Heart right ventricle (tissue), 16 donors: ENCODE data around the gene FAM228A. TPM values are rescaled to one million over a fixed set of nuclear protein-coding genes. Genes with fewer than 3 reads are reported as not detected.

Experiments
- ATAC-seq, 8 donors: fragments of 200-7000 bp; cut with Tn5 transposase; one replicate each; pipeline ENCODE4 v1.9.1; 2020; ENCODE audit warnings: mild to moderate bottlenecking in 8 of 8, moderate library complexity in 8 of 8, moderate number of reproducible peaks in 1 of 8
- DNase-seq, 2 donors: peaks; one replicate each; pipeline ENCODE4 v3.0.0-alpha.2; 2020
- H3K27ac ChIP-seq, 10 donors: fragments of 200-600 bp; sonication (generic) in 2 of 10; one replicate each; pipeline versions ENCODE4 v1.5.0 to v1.8.0; 2020 to 2022; ENCODE audit warnings: mild to moderate bottlenecking in 3 of 10
- H3K27me3 ChIP-seq, 7 donors: fragments of 200-600 bp; one replicate each; pipeline ENCODE4 v1.8.0; 2021 to 2022; ENCODE audit warnings: mild to moderate bottlenecking in 2 of 7
- H3K36me3 ChIP-seq, 9 donors: fragments of 200-600 bp; sonication (generic) in 1 of 9; one replicate each; pipeline versions ENCODE4 v1.5.0 to v1.8.0; 2020 to 2022; ENCODE audit warnings: mild to moderate bottlenecking in 2 of 9
- H3K4me1 ChIP-seq, 9 donors: fragments of 200-600 bp; sonication (generic) in 1 of 9; one replicate each; pipeline versions ENCODE4 v1.5.0 to v1.8.0; 2020 to 2022; ENCODE audit warnings: mild to moderate bottlenecking in 4 of 9
- H3K4me3 ChIP-seq, 10 donors: fragments of 200-600 bp; sonication (generic) in 2 of 10; one replicate each; pipeline versions ENCODE4 v1.5.0 to v1.8.0; 2020 to 2022; ENCODE audit warnings: mild to moderate bottlenecking in 7 of 10, moderate library complexity in 2 of 10
- H3K9me3 ChIP-seq, 11 donors: fragments of 200-600 bp in 10 of 11; sonication (generic) in 2 of 11; one replicate each; pipeline versions ENCODE4 v1.5.0 to v1.8.0; 2013 to 2022; ENCODE audit warnings: mild to moderate bottlenecking in 2 of 11, control low read depth in 1 of 11, moderate library complexity in 1 of 11
- WGBS, 2 donors: extraction: QIAGEN DNeasy Blood & Tissue Kit; methylation state at CpG; one replicate each; pipeline ENCODE4 v1.1.7; 2013; ENCODE audit warnings: inconsistent platforms in 1 of 2; 5-methylcytosine and 5-hydroxymethylcytosine counted together
- intact Hi-C, 10 donors: fragments of 100-400 bp; cut with DNase I; formaldehyde crosslinking; loops; one replicate each; pipeline versions ENCODE4 v1.11.1 to v1.14.2; 2022
- polyA plus RNA-seq, 2 donors: library from polyadenylated mRNA; stranded (reverse); fragments of 200-250 nt; gene quantifications; one replicate each; pipeline ENCODE4 v1.2.3, GENCODE V29; 2013
- total RNA-seq, 10 donors: library from RNA; stranded (reverse); fragmentation: NEBNext Ultra II Directional in 3 of 10; extraction: Animal tissue kit (Norgen Biotek cat#: 25700) in 3 of 10; gene quantifications; one replicate each; pipeline versions ENCODE4 v1.2.1 to v1.2.4, GENCODE V29; 2021 to 2023
- TF ChIP-seq, protein P1 (sequence below), 9 donors: fragments of 200-600 bp; sonication (generic) in 2 of 9; IDR thresholded peaks; one replicate each; pipeline versions ENCODE4 v1.5.0 to v1.8.0; 2021 to 2022; ENCODE audit warnings: antibody characterized with exemption in 9 of 9, mild to moderate bottlenecking in 5 of 9, moderate library complexity in 1 of 9
- donor health status: Arrhythmogenic right ventricular cardiomyopathy.
- donor health status: ischemic (EF 13 %, LVEDD 7.1; RV severe dilation, severe dysfunction).
- donor health status: healthy with polysubstance abuse.
- donor health status: DM: no; HTN: yes; CAD: no.
- donor health status: DM: no; HTN: no; CAD: no.
- donor health status: ischemic (EF 25% LVEDD 6.9; RV normal size, moderate dysfunction).
- donor health status: ischemic (EF 25% LVEDD 5.7; RV mildly dilated, moderate dysfunction).
- donor health status: healthy.
- donor health status: DM: yes; HTN: yes; CAD: no.
- donor health status: Ischemic cardiomyopathy.
- donor health status: ischemic (EF 35%, LVEDD 5.7; RV mildly dilated, moderate dysfunction).
- donor health status: nonischemic (EF 11% LVEDD 7.7; RV severe dilation, severe dysfunction).
- donor health status: DM: yes; HTN: yes; CAD: no.
- donor health status: PGD.
- donor health status: ischemic (EF 29% LVEDD 5.4; RV normal size, mild dysfunction).
- donor health status: nonischemic (EF 23%, LVEDD 6.1; RV moderate dilation, normal function).

The FAM228A gene
- total and polyA plus RNA-seq, 12 donors, result 0.25 to 4.1 (median 0.41) TPM; not detected in 1

DNA sequence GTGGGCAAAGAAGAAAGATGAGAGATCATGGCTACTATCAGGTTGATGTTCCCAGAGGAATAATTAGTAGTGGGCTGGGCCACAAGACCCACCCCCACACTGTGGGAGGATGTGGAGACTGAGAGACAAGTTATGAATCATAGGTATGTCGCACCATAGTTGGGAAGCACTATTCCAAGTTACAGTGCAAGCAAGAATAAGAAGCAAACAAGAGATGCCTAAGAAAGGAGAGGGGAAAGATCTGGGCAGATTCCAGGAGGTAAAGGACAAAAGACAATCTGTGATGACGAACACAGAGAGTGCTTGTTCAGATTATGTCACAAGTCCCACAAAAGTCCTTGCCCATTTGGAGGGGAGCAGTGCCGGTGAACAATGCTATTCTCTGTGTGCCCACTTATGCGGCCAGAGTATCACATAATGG lies 56.6 kb downstream of the FAM228A start:
- no peak overlapping the region for H3K4me3 ChIP-seq
- WGBS, 2 donors, result 87 to 89% methylated on average over 4 of the region's 4 CpGs
- no peaks in the 10 kb centered on the region for H3K4me1 ChIP-seq
- TF ChIP-seq, protein P1, sequence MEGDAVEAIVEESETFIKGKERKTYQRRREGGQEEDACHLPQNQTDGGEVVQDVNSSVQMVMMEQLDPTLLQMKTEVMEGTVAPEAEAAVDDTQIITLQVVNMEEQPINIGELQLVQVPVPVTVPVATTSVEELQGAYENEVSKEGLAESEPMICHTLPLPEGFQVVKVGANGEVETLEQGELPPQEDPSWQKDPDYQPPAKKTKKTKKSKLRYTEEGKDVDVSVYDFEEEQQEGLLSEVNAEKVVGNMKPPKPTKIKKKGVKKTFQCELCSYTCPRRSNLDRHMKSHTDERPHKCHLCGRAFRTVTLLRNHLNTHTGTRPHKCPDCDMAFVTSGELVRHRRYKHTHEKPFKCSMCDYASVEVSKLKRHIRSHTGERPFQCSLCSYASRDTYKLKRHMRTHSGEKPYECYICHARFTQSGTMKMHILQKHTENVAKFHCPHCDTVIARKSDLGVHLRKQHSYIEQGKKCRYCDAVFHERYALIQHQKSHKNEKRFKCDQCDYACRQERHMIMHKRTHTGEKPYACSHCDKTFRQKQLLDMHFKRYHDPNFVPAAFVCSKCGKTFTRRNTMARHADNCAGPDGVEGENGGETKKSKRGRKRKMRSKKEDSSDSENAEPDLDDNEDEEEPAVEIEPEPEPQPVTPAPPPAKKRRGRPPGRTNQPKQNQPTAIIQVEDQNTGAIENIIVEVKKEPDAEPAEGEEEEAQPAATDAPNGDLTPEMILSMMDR (IDR thresholded peaks at IDR 0.05), result no peak
- peaks cover 0 to 47% (median 0%) of the 10 kb centered on the region in 9 donors for H3K36me3 ChIP-seq
- ATAC-seq (no peak), DNase-seq (no peak)
- no peaks in the 10 kb centered on the region for H3K27me3 ChIP-seq
- no peaks in the 10 kb centered on the region for H3K9me3 ChIP-seq
- intact Hi-C loops, result loop anchor here in 5 of 10 donors (5.0 to 10.0 kb wide), 3 partner anchors 151 to 156 kb away; no protein-coding TSS in a partner anchor
- no peak overlapping the region for H3K27ac ChIP-seq

DNA sequence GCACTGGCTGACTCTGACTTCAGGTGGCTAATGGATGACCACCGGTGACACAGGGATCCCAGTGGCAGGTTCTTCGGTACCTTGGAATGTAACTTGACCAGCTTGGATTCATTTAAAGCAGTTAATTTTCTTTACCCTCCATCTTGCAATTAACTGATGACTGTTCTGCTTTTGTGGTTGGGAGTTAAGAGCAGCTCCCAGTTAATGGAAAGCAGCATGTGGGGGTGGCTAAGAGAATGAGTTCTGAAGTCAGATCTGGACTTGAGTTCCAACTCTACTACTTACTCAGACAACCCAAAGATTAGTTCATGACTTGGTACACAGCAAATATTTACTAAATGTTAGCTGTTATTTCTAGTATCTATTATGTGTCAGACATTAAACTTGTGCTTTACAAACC lies 58.5 kb downstream of the FAM228A start:
- TF ChIP-seq, protein P1 (IDR thresholded peaks at IDR 0.05), result no peak
- Histone ChIP-seq H3K27ac (no peak overlapping the region), H3K4me1 (no peaks in the 10 kb centered on the region), H3K36me3 (peaks cover 0 to 54% (median 0%) of the 10 kb centered on the region in 9 donors), H3K27me3 (no peaks in the 10 kb centered on the region), H3K9me3 (no peaks in the 10 kb centered on the region), H3K4me3 (no peak overlapping the region)
- no peak for DNase-seq
- intact Hi-C loops, result loop anchor here in 5 of 10 donors (5.0 to 10.0 kb wide), 3 partner anchors 149 to 154 kb away; no protein-coding TSS in a partner anchor
- no peak for ATAC-seq
- WGBS, 2 donors, result 98 to 100% methylated on average over 2 of the region's 2 CpGs

DNA sequence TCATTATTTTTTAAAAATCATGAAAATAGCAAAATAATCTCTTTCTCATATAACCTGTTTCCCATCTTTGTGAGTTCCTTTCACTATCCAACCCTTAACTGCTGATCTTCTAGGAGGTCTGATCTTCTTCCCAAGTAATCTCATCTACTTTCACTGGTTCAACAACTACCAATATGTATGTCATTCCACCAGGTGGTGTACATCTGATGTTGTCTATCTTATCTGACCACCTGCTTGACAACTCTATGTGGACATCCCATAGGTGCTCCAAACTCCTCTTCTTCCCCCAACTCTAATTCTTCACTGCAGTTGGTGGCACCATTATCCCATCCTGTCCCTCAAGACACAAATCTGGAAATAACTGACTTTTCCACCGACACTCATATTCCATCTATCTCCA lies 62.5 kb downstream of the FAM228A start:
- Histone ChIP-seq H3K27me3 (no peaks in the 10 kb centered on the region), H3K4me3 (no peak overlapping the region), H3K36me3 (peaks cover 0 to 68% (median 6%) of the 10 kb centered on the region in 9 donors), H3K4me1 (no peaks in the 10 kb centered on the region), H3K9me3 (no peaks in the 10 kb centered on the region), H3K27ac (no peak overlapping the region)
- no peak for DNase-seq
- TF ChIP-seq, protein P1 (IDR thresholded peaks at IDR 0.05), result no peak
- ATAC-seq, result no peak
- WGBS, 2 donors, result 95 to 100% methylated on average over 1 of the region's 1 CpG
- intact Hi-C loops, result loop anchor here in 2 of 10 donors (10.0 kb wide), 1 partner anchor 147 kb away; no protein-coding TSS in a partner anchor

DNA sequence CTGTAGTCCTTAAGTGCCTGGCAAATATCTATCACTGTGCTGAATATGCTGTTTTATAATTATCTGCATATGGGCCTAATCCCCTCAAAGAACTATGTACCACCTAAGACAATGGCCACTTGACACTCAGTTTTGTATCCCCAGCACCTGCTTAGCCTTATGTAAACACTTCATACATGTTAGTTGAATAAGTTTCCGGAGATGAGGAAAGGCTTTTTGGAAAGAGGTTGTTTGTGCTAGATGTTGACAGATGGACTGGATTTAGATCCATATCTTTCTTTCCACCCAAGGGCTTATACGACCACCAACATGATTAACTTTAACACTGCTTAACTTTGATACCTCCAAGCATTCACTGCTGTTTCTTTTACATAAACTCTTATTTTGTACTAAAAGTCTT lies 63.3 kb downstream of the FAM228A start:
- H3K9me3 ChIP-seq, result no peaks in the 10 kb centered on the region
- H3K27me3 ChIP-seq, result no peaks in the 10 kb centered on the region
- no peak overlapping the region for H3K27ac ChIP-seq
- H3K4me3 ChIP-seq, result no peak overlapping the region
- peaks cover 0 to 70% (median 7%) of the 10 kb centered on the region in 9 donors for H3K36me3 ChIP-seq
- intact Hi-C loops, result loop anchor here in 2 of 10 donors (10.0 kb wide), 1 partner anchor 147 kb away; no protein-coding TSS in a partner anchor
- ATAC-seq, result no peak
- TF ChIP-seq, protein P1 (IDR thresholded peaks at IDR 0.05), result no peak
- no peaks in the 10 kb centered on the region for H3K4me1 ChIP-seq
- 95 to 96% methylated on average over 2 of the region's 2 CpGs for WGBS, 2 donors
- DNase-seq, result no peak
